Neural progenitor cell (in vitro differentiated cells): ENCODE results near the gene SCLY.

Experiments used
- CTCF ChIP-seq: fragments of 200-600 bp; sonication (generic); IDR thresholded peaks from 2 replicates; pipeline ENCODE4 v1.5.1; 2017; ENCODE audit warnings: antibody characterized with exemption, mild to moderate bottlenecking
- EZH2 ChIP-seq: fragments of 200-600 bp; sonication (generic); IDR thresholded peaks from 2 replicates; pipeline ENCODE4 v1.6.1; 2017; ENCODE audit warnings: antibody characterized with exemption, mild to moderate bottlenecking, moderate library complexity
- EZH2phosphoT487 ChIP-seq: fragments of 200-600 bp; sonication (generic); IDR thresholded peaks from 2 replicates; pipeline ENCODE4 v1.6.1; 2017; ENCODE audit warnings: antibody characterized with exemption

- TF ChIP-seq CTCF (no peak), EZH2 (no peak), EZH2phosphoT487 (no peak)
Observed at GRCh38 chr2:238137885-238138284, 77.1 kb downstream of the SCLY start.
